Endothelial cell of umbilical vein (primary cell): ENCODE data around the gene ZNF324. TPM values are rescaled to one million over a fixed set of nuclear protein-coding genes. Genes with fewer than 3 reads are reported as not detected.

Source experiments
- BruUV-seq: library from RNA; stranded (reverse); fragments of 400-500 nt; replicated peaks from 2 replicates; lab custom pipeline; 2021; lab: Mats Ljungman, UMichigan
- CTCF ChIA-PET: fragments of 300-600, 350-600 bp; sonication (Branson Sonifier 250); formaldehyde crosslinking; loops from one replicate; lab custom pipeline; 2021; ENCODE audit warnings: antibody characterized with exemption, inconsistent platforms; lab: Charles Lee
- POLR2A ChIA-PET: fragments of 300-600, 350-600 bp; sonication (Branson Sonifier 250); formaldehyde crosslinking; loops from one replicate; lab custom pipeline; 2021; ENCODE audit warnings: antibody characterized with exemption, inconsistent platforms; lab: Charles Lee
- DNase-seq: peaks from one replicate; pipeline ENCODE4 v3.0.0-alpha.2; 2011; ENCODE audit warnings: low read depth, low spot score
- FAIRE-seq: peaks from 2 replicates; lab custom pipeline; 2011; peaks lifted over from hg19 to GRCh38; lab: Jason Lieb, UNC
- H2AFZ ChIP-seq: 2 replicates; pipeline ENCODE4 v1.6.0; 2012; ENCODE audit warnings: low read depth, low read length, control low read depth, inconsistent platforms
- H3K27ac ChIP-seq: 2 replicates; pipeline ENCODE4 v1.5.1; 2011; ENCODE audit warnings: low read depth, mild to moderate bottlenecking, control low read depth, low read length, moderate library complexity; ENCODE audit not compliant: insufficient read depth
- H3K27me3 ChIP-seq, 2 experiments: 2 replicates each; pipeline versions ENCODE4 v1.6.0 to v1.6.1; 2011; ENCODE audit warnings: low read length in 2 of 2, mixed read lengths in 1 of 2; ENCODE audit not compliant: control insufficient read depth in 2 of 2, insufficient read depth in 2 of 2
- H3K36me3 ChIP-seq, 2 experiments: 2 replicates in 1 of 2; 3 replicates in 1 of 2; pipeline ENCODE4 v1.5.1; 2011; ENCODE audit warnings: low read length in 2 of 2, mild to moderate bottlenecking in 1 of 2, moderate library complexity in 1 of 2; ENCODE audit not compliant: control insufficient read depth in 2 of 2, insufficient read depth in 2 of 2; ENCODE audit errors: extremely low read depth in 1 of 2
- H3K4me1 ChIP-seq: 3 replicates; pipeline ENCODE4 v1.5.1; 2011; ENCODE audit warnings: mild to moderate bottlenecking, low read length; ENCODE audit not compliant: control insufficient read depth, insufficient read depth; ENCODE audit errors: extremely low read depth
- H3K4me2 ChIP-seq: 2 replicates; pipeline ENCODE4 v1.6.1; 2011; ENCODE audit warnings: low read length, control low read depth, mixed read lengths; ENCODE audit not compliant: insufficient read depth
- H3K4me3 ChIP-seq, 3 experiments: fragments of 200-600 bp in 1 of 3; sonication (generic), shearing (Covaris generic) in 1 of 3; replicated peaks in 1 of 3; 2 replicates each; pipeline ENCODE4 v1.5.1; 2011 to 2016; ENCODE audit warnings: control low read depth in 3 of 3, low read length in 3 of 3, mild to moderate bottlenecking in 2 of 3, inconsistent platforms in 1 of 3, low read depth in 1 of 3, moderate library complexity in 1 of 3; ENCODE audit not compliant: insufficient read depth in 1 of 3
- H3K79me2 ChIP-seq: 2 replicates; pipeline ENCODE4 v1.6.0; 2012; ENCODE audit warnings: low read length, inconsistent platforms; ENCODE audit not compliant: control insufficient read depth, insufficient read depth
- H3K9ac ChIP-seq: replicated peaks from 2 replicates; pipeline ENCODE3; 2011; ENCODE audit warnings: low read length, control low read depth; ENCODE audit not compliant: insufficient read depth; ENCODE audit errors: extremely low read depth
- H3K9me1 ChIP-seq: replicated peaks from 3 replicates; pipeline ENCODE4 v1.6.0; 2011; ENCODE audit warnings: mild to moderate bottlenecking, low read length; ENCODE audit not compliant: control insufficient read depth, insufficient read depth; ENCODE audit errors: extremely low read depth
- H3K9me3 ChIP-seq: replicated peaks from 2 replicates; pipeline ENCODE4 v1.5.1; 2012; ENCODE audit warnings: low read length, inconsistent platforms; ENCODE audit not compliant: control insufficient read depth, insufficient read depth
- H4K20me1 ChIP-seq: replicated peaks from 2 replicates; pipeline ENCODE3; 2011; ENCODE audit warnings: mild to moderate bottlenecking, low read length; ENCODE audit not compliant: control insufficient read depth, insufficient read depth; ENCODE audit errors: extremely low read depth
- CTCF ChIP-seq, 2 donors: IDR thresholded peaks; 1 replicate in 1 of 2; 2 replicates in 1 of 2; pipeline ENCODE4 v1.5.1; 2011; ENCODE audit warnings: low read length in 2 of 2, mild to moderate bottlenecking in 2 of 2, moderate library complexity in 2 of 2, control low read depth in 1 of 2, inconsistent platforms in 1 of 2, low read depth in 1 of 2; ENCODE audit not compliant: insufficient read depth in 1 of 2; ENCODE audit errors: extremely low read depth in 1 of 2
- EZH2 ChIP-seq: IDR thresholded peaks from 2 replicates; pipeline ENCODE4 v1.6.1; 2012; ENCODE audit warnings: borderline replicate concordance, low read depth, mild to moderate bottlenecking, moderate library complexity, low read length, inconsistent platforms; ENCODE audit not compliant: severe bottlenecking
- FOS ChIP-seq: IDR thresholded peaks from 2 replicates; pipeline ENCODE4 v1.6.1; 2011; ENCODE audit warnings: mild to moderate bottlenecking, low read length, moderate library complexity, borderline replicate concordance; ENCODE audit not compliant: insufficient read depth
- GATA2 ChIP-seq: IDR thresholded peaks from 2 replicates; pipeline ENCODE4 v1.7.0; 2011; ENCODE audit warnings: low read depth, mild to moderate bottlenecking, moderate library complexity, mixed read lengths, low read length; ENCODE audit not compliant: insufficient read length, insufficient read depth
- JUN ChIP-seq: IDR thresholded peaks from 2 replicates; pipeline ENCODE4 v1.6.1; 2011; ENCODE audit warnings: borderline replicate concordance, low read depth; ENCODE audit not compliant: insufficient read length, insufficient read depth
- MAX ChIP-seq: IDR thresholded peaks from 2 replicates; pipeline ENCODE4 v1.6.1; 2011; ENCODE audit not compliant: insufficient read depth, insufficient read length
- MYC ChIP-seq: IDR thresholded peaks from one replicate; pipeline ENCODE4 v1.6.1; 2011; ENCODE audit warnings: mild to moderate bottlenecking, low read depth, low read length
- POLR2A ChIP-seq: IDR thresholded peaks from 2 replicates; pipeline ENCODE4 v1.6.1; 2012; ENCODE audit warnings: low read depth, mild to moderate bottlenecking, control low read depth, low read length
- POLR2AphosphoS5 ChIP-seq: IDR thresholded peaks from 2 replicates; pipeline ENCODE4 v1.6.1; 2012; ENCODE audit warnings: low read depth, mild to moderate bottlenecking, control low read depth, low read length, moderate library complexity; ENCODE audit not compliant: insufficient read depth
- dilution Hi-C: fragments of 300-500 bp; cut with MboI; formaldehyde crosslinking; loops from one replicate; pipeline ENCODE4 v1.15.0; 2019; ENCODE audit warnings: low sequenced_read_pairs; ENCODE audit not compliant: extremely low pct_ligation_motif_present
- intact Hi-C: fragments of 100-400 bp; cut with micrococcal nuclease; formaldehyde crosslinking; loops from one replicate; pipeline ENCODE4 v1.10.0; 2022
- polyA plus RNA-seq, 4 experiments: library from polyadenylated mRNA; depleted of rRNA in 3 of 4; stranded (reverse) in 3 of 4; unstranded in 1 of 4; fragments of >200 nt; gene quantifications; 2 replicates each; pipeline versions ENCODE4 v1.2.1 to v1.2.3, GENCODE V29; 2011 to 2012; ENCODE audit warnings: missing spikeins in 1 of 4
- total RNA-seq: library from RNA; stranded (reverse); gene quantifications from 2 replicates; pipeline ENCODE4 v1.2.3, GENCODE V29; 2021

The ZNF324 gene
- total and polyA plus RNA-seq, 2 donors (not counting 3 experiments of a cell fraction or from before 2014, with no cell fraction given) = 6.4 to 8.7 TPM

GRCh38 chr19:58473775-58474174 is 6.9 kb downstream of the ZNF324 start:
- Histone ChIP-seq H2AFZ (no peak overlapping the region), H3K27ac (no peak overlapping the region), H3K4me2 (no peak overlapping the region), H3K4me3 (no peak overlapping the region), H3K79me2 (peaks cover 2% of the 10 kb centered on the region), H3K4me1 (peaks cover 9% of the 10 kb centered on the region), H3K9me3 (no peaks in the 10 kb centered on the region), H3K9me1 (no peaks in the 10 kb centered on the region), H3K27me3 (no peaks in the 10 kb centered on the region), H4K20me1 (no peaks in the 10 kb centered on the region), H3K36me3 (peaks cover 4 to 22% of the 10 kb centered on the region in 2 experiments), H3K9ac (no peak overlapping the region)
- dilution Hi-C loops = no loop called here
- ChIA-PET CTCF (no interaction called here), POLR2A (no interaction called here)
- intact Hi-C loops = no loop called here
- no TSS peak for BruUV-seq
- TF ChIP-seq POLR2AphosphoS5 (no peak), MYC (no peak), POLR2A (no peak), MAX (no peak), GATA2 (no peak), FOS (no peak), EZH2 (no peak), JUN (no peak), CTCF (IDR thresholded peaks at IDR 0.05; ENCODE audit: extremely low read depth in 1 of 2, insufficient read depth in 1 of 2, low read depth in 1 of 2, low read length in 2 of 2) (no peak)
- FAIRE-seq (no peak), DNase-seq (no peak)
